ENCODE measurements around the gene TLK2.
"Not testable (repeated sequence)": the region's sequence is repeated elsewhere in the genome, so short reads cannot be mapped to it uniquely, and the experiment has no call there.

The TLK2 gene

DNA sequence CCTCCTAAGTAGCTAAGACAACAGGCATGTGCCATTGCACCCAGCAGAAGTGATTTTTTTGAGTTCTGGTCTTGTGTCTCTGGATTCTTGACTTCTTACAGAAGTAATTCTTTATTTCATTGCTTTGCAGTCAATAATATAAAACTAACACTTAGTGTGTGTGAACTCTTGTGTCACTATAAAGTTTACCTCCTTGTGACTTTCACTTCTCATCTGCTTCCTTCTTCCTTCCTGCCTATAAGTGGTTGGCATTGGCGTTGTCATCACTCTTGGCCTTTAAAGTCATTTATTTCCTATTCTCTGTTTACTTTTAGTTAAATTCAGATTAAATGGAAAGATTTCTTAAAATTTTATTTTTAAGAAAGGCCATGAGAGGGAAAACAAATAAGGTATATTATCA, 12.4 kb downstream of the TLK2 start:
- DNase-seq (ENCODE audit: low spot score) = not testable (repeated sequence)

DNA sequence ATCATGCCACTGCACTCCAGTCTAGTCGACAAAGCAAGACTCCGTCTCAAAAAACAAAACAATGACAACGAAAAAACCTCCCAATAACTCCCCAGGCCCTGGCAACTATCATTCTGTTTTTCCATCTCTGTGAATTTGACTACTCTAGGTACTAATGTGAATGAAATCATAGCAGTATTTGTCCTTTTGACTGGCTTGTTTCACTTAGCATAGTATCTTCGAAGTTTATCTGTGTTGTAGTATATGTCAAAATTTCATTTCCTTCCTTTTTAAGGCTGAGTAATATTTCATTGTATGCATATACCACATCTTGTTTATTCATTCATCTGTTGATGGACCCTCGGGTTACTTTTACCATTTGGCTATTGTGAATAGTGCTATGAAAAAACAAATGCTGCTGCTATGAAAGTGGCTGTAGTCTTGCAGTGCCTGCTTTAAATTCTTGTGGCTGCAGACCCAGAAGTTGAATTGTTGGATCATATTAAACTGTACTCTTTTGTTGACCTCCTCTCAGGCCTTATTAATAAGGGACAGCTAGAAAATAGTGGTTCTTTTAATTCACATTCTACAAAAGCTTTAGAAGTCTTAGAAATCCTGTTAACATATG, 14.5 kb downstream of the TLK2 start:
- not testable (repeated sequence) for DNase-seq (ENCODE audit: low spot score)

DNA sequence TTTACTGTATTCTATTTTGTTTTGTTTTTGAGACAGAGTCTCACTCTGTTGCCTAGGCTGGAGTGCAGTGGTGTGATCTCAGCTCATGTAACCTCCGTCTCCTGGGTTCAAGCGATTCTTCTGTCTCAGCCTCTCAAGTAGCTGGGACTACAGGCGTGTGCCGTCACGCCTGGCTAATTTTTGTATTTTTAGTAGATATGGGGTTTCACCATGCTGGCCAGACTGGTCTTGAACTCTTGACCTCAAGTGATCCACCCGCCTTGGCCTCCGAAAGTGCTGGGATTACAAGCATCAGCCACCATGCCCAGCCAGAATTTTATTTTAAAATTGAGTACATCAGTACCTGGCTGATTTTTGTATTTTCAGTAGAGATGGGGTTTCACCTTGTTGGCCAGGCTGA, 15.4 kb downstream of the TLK2 start:
- not testable (repeated sequence) for DNase-seq (ENCODE audit: low spot score)

DNA sequence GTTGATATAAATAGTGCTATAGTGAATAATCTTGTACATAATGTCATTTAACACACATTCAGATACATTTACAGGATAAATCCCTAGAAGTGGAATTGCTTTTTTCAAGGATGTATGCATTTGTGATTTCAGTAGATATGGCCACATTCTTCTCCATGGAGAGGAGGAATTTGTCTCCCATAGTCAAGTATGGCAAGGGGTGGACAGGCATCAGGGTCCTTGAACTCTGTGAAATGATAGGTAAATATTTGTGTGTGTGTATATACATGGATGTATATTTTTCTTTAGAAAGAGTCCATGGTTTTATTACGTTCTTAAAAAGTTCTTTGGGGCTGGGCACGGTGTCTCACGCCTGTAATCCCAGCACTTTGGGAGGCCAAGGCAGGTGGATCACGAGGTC, 17.7 kb downstream of the TLK2 start:
- not testable (repeated sequence) for DNase-seq (ENCODE audit: low spot score)

DNA sequence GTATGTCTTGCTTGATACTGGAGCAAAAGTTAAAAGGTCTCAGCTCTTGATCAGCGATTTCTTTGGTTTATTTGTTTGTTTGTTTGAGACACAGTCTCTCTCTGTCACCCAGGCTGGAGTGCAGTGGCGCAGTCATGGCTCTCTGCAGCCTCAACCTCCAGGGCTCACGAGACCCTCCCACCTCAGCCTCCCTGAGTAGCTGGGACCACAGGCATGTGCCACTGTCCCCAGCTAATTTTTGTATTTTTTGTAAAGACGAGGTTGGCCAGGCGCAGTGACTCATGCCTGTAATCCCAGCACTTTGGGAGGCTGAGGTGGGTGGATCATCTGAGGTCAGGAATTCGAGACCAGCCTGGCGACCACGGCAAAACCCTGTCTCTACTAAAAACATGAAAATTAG, 20.2 kb downstream of the TLK2 start:
- DNase-seq (ENCODE audit: low spot score) = not testable (repeated sequence)

DNA sequence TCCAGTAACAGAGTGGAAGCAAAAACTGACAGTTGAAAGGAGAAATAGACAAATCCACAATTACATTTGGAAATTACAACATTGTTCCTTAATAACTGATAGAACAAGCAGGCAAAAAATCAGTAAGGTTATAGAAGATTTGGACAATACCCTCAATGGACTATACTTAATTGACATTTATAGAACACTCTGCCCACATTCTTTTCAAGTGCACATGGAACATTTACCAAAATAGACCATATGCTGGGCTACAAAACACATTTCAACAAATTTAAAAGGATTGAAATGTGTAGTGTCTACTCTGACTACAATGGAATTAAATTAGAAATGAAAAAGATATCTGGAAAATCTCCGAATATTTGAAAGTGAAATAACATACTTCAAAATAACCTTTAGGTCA, 21.8 kb downstream of the TLK2 start:
- not testable (repeated sequence) for DNase-seq (ENCODE audit: low spot score)

DNA sequence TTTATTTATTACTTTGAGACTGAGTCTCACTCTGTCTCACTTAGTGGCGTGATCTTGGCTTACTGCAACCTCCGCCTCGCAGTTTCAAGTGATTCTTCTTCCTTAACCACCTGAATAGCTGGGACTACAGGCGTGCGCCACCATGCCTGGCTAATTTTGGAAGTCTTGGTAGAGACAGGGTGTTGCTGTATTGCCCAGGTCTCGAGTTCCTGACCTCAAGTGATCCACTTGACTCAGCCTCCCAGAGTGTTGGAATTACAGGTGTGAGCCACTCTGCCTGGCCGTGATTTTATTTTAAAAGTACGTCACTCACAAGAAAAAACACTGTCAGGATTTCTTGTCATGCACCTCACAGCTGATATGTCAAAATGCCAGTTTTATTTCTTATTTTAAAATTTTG, 26.2 kb downstream of the TLK2 start:
- DNase-seq (ENCODE audit: low spot score) = not testable (repeated sequence)

DNA sequence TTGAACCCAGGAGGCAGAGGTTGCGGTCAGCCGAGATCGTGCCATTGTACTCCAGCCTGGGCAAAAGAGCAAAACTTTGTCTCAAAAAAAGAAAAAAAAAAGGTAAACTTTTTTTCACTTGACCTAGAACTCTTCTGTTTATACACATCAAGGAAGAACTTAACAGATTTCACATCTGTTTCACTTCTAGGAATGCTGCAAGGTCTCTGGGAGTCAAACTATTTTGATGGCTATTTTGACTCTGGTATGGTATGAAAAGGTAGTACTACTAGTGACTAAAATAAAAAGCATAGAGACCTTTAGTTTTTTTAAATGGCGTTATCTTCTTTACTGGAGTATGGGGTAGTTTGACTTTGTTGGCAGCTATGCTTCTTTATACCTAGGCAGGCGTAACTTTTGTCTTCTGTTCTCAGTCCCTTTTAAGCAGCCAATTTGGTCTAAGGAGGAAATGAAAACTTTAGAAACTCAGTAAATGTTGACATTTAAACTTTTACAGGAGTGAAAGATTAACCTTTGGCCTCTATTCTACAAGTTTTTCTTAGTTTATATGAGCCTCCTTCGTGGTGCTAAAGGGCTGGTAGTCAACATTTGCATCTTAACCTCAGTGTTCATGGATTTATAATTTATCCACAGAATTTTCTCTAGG, 28.7 kb downstream of the TLK2 start:
- DNase-seq (ENCODE audit: low spot score) = not testable (repeated sequence)

DNA sequence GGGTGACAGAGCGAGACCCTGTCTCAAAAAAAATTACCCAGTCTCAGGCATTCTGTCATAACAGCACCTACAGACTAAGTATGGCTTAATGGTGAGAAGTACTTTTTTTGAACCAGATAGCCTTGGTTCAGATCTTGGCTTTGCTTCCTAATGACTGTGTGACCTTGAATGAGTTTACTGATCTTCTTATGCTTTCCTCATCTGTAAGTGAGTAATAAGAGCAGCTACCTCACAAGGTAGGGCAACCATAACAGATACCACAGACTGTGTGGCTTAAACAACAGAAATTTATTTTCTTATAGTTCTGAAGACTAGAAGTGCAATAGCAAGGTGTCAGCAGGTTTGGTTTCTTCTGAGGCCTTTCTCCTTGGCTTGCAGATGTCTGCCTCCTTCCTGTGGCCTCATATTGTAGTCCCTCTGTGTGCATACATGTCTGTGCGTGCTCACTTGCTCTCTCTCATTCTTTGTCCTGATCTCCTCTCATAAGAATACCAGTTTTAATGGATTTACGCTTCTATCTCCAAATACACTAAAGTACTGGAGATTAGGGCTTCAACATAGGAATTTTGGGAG, 31.7 kb downstream of the TLK2 start:
- DNase-seq (ENCODE audit: low spot score) = not testable (repeated sequence)

DNA sequence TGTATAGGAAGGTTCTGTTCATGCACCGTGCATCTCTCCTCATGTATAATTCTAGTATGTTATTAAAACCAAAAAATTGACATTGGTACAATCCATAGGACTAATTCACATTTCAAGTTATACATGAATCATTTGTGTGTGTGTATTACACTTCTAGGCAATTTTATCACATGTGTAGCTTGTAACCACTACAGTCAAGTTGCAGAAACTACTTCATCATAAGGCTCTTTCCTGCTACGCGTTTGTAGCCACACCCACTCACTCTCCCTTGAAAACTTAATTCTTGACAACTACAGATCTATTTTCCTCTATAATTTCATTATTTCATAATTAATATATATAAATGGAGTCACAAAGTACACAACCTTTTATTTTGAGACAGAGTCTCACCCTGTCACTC, 32.4 kb downstream of the TLK2 start:
- DNase-seq (ENCODE audit: low spot score) = not testable (repeated sequence)

DNA sequence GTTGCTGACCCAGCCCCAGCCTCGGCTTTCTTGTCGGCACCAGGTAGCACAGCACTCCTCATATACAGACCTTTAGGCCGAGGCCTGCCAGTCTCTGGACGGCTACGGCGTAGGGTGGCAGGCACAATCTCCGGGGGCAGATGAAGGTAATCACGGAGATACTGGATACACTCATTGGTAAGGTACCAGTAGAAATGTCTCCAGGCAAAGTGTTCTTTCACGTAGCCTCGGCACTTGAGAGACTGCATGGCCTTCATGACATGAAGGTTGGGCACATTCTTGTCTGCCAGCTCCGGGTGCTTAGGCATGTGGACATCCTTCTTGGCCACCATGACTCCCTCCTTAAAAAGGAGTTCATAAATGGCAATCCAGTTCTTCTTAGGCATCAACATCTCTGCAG, 37.8 kb downstream of the TLK2 start:
- DNase-seq (ENCODE audit: low spot score) = not testable (repeated sequence)

DNA sequence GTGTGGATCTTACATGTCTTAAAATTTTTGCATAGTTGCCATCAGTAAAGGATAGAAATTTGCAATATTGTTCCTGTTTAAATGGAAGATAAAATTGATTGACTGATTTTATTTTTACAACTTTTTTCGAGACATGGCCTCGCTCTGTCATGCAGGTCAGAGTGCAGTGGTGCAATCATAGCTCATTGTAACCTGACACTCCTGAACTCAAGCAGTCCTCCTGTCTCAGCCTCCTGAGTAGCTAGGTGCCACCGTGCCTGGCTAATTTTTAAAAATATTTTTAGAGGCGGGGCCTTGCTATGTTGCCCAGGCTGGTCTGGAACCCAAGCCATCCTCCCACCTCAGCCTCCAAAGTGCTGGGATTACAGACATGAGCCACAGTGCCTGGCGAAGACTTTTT, 42.7 kb downstream of the TLK2 start:
- DNase-seq (ENCODE audit: low spot score) = not testable (repeated sequence)

DNA sequence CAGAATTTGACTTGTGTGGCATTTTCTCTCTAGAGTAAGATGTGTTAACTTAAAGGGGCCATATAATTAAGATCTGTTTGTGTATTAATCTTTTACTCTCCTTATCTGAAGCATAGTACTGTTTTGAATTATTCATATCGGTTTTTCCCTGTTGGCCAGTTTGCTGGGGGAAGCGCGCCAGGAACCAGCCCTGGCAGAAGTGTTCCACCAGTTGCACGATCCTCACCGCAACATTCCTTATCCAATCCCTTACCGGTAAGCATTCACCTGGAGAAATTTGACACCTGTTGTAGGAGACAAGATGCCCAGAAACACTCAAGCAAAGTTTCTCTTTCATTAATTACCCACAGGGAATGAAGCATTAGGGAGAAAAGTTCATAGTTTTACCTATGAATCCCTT, 45.5 kb downstream of the TLK2 start:
- DNase-seq (ENCODE audit: low spot score) = not testable (repeated sequence)

DNA sequence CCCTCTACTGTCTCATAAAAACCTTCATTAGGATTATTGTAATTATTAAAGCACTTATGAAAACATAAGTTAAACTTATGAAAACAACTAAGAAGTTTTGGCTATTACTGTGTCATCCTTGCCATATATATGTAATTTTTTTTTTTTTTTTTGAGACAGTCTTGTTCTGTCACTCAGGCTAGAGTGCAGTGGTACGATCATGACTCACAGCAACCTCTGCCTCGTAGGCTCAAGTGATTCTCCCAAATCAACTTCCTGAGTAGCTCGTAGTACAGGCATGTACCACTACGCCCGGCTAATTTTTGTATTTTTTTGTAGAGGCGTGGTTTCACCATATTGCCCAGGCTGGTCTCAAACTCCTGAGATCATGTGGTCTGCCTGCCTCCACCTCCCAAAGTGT, 46.7 kb downstream of the TLK2 start:
- not testable (repeated sequence) for DNase-seq (ENCODE audit: low spot score)

DNA sequence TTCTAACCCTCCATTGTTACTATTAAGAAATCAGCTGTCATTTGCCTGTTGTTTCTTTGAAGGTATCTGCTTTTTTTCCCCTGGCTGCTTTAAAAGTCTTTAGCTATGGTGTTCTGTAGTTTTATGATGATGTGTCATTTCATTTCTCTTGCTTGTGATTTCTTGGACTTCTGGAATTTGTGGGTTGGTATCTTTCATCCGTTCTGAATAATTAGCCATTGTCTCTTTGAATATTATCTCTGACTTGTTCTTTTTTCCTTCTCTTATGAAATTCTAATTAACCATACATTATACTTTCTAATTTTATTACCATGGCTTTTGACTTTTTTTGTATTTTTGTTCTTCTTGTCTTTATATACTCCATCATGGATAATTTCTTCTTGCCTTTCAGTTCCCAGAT, 52.3 kb downstream of the TLK2 start:
- DNase-seq (ENCODE audit: low spot score) = not testable (repeated sequence)

DNA sequence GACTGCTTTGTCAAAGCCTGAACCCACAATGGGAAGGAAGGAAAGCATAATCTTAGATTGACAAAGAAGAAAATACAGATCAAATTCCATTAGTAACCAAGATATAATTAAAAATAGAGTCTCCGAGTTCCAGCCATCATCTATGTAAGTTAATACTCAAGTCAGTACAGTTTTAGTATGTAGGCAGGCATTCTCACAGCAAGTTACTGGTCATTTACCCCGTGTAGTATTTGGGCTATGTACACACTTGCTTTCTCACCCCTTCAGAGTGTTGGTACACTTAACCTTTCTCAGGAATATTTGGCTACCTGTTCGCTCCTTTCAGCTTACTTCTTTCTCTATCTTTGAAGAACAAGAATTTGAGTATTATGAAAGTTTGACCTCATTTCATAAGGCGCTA, 57.9 kb downstream of the TLK2 start:
- DNase-seq (ENCODE audit: low spot score) = not testable (repeated sequence)

DNA sequence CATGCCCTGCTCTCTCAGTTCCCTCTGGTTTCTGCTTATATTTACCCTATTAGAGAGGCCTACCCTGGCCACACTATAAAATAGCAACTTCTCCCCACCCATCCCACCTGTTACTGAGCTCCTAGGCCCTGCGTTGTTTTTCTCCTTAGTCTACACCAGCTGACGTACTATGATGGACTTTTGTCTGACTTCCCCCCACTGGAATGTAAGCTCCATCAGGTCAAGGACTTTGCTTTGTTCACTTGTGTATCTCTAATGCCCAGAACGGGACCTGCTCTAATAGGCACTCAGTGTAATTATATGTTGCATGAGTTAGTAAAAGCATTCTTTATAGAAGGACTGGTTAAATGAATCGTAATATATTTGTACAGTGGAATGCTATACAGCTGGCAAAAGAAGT, 62.4 kb downstream of the TLK2 start:
- DNase-seq (ENCODE audit: low spot score) = not testable (repeated sequence)

DNA sequence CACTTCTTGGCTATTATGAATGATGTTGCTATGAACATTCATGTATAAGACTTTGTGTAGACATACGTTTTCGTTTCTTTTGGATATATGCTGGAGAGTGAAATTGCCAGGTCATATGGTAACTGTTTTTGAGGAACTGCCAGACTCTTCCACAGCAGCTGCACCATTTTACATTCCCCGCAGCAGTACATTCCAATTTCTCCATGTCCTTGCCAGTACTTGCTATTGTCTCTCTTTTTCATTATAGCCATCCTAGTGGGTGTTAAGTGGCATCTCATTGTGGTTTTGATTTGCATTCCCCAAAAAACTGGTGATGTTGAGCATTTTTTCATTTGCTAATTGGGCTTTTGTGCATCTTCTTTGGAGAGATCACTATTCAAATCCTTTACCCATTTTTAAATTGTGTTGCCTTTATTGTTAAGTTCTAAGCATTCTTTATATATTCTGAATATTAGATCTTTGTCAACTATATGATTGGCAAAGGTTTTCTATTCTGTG, 64.7 kb downstream of the TLK2 start:
- DNase-seq (ENCODE audit: low spot score) = not testable (repeated sequence)

DNA sequence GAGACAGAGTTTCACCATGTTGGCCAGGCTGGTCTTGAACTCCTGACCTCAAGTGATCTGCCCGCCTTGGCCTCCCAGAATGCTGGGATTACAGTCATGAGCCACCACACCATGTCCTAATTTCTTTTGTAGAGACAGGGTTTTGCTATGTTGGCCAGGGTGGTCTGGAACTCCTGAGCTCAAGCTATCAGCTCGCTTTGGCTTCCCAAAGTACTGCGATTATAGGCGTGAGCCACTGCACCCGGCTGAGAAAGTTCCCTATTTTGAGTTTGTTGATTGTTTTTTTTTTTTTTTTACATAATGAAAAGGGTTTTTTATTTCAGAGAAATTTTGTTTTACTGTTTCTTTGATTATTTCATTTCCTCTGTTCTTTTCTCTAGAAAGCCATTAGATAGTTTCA, 67.4 kb downstream of the TLK2 start:
- DNase-seq (ENCODE audit: low spot score) = not testable (repeated sequence)

DNA sequence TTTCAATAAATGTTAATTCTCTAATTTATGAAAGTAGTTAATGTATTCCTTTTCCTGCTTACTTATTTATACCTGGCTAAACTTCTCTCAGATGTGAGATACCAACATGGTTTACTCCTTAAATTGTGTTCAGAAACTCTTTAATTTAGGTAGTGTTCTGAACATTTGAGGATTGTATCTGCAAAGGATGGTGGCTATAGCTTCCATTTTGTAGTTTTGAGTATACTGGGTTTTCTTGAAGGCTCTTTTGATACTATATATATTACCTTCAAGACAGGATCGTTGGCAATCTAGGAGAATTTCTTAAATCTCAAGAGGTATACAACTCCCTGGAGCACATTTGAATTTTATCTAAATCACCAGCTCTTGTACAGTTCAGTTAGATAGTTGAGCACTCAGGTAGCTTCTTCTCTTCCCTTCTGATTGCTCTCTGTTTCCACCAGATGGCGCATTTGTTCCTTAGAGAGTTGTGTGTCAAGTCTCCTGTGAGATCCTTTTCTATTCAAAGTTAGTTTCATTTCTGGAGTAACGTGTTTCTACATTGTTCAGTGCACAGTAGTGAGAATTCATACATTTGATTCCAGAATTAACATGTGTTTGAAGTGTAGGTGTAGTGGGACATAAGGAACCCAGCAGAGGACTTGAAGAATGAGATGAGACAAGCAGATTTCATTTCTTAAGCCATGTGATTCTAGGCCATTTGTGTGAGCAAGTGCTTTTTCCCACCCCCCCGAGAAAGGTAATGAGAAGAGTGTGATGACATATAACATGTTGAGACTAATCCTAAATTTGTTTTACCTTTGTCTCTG, 74.4 kb downstream of the TLK2 start:
- DNase-seq (ENCODE audit: low spot score) = not testable (repeated sequence)

DNA sequence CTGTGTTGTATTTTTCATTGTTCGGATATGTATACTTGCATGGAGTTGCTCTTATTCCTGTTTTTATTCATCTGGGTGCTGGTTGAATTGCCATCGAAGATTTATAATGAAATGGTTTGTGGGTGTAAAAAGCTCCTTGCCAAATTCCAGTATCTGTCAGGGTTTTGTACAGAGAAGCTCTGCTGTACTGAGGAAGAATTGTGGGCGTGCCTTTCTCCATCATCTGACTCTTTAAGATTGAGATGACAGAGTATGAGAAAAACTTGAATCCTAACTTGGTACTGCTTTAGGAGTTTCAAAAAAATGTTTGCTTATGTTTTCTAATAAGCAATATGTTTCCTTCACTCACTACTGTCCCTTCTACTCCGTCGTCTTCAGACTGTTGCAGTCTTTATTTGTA, 78.9 kb downstream of the TLK2 start:
- DNase-seq (ENCODE audit: low spot score) = not testable (repeated sequence)

DNA sequence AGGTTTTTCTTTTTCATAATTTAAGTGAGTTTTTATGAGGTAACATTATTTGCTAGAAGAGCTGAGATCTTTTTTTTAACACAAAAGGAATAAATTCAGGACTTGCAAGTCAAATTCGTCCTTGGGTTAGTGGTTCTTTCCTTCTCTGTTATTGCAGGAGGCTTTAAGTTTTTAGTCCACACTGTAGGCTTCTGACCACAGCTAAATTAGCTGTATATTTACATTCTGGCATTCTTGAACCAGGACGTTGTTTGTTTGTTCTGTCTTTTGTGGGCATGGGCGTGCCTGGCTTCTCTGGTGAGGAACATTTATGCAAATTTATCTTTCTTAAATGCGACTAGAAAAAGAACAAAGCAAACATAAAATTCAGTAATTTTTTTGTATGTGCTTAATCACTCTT, 80.3 kb downstream of the TLK2 start:
- not testable (repeated sequence) for DNase-seq (ENCODE audit: low spot score)
